ENCODE measurements around the gene TRIM5. TPM values are rescaled to one million over a fixed set of nuclear protein-coding genes. Genes with fewer than 3 reads are reported as not detected.
A peak's percentile ranks its signal among the peaks of the same experiment; 100 is the strongest.
"Not testable (repeated sequence)": the region's sequence is repeated elsewhere in the genome, so short reads cannot be mapped to it uniquely, and the experiment has no call there.

The TRIM5 gene
- total RNA-seq, 1 donor: 29.7 TPM

- H3K4me3 ChIP-seq (ENCODE audit: insufficient read depth, low read length): no peak overlapping the region
- TF ChIP-seq CTCF (IDR thresholded peaks at IDR 0.05; ENCODE audit: extremely low read depth, low read depth, low read length): no peak
Observed at GRCh38 chr11:5665746-5666401, 19.0 kb downstream of the TRIM5 start.

GRCh38 chr11:5665051-5665570, 19.8 kb downstream of the TRIM5 start:
- Histone ChIP-seq H3K4me1 (ENCODE audit: insufficient read depth, low read length) (peaks cover 4% of the 10 kb centered on the region), H3K27me3 (ENCODE audit: insufficient read depth, low read length) (no peaks in the 10 kb centered on the region), H2AFZ (ENCODE audit: low read length) (no peak overlapping the region), H3K36me3 (ENCODE audit: insufficient read depth, low read length) (peaks cover 57% of the 10 kb centered on the region), H3K4me2 (ENCODE audit: insufficient read depth, low read length) (no peak overlapping the region), H3K9me3 (ENCODE audit: low read depth, low read length) (no peaks in the 10 kb centered on the region), H3K79me2 (ENCODE audit: insufficient read depth, low read length) (no peaks in the 10 kb centered on the region), H3K4me3 (ENCODE audit: insufficient read depth, low read length) (no peak overlapping the region), H3K27ac (ENCODE audit: low read depth, low read length) (no peak overlapping the region), H4K20me1 (ENCODE audit: insufficient read depth, low read length) (no peaks in the 10 kb centered on the region)
- no peak for DNase-seq (ENCODE audit: insufficient read length, low spot score, missing footprints)
- no peak for TF ChIP-seq CTCF (IDR thresholded peaks at IDR 0.05; ENCODE audit: extremely low read depth, low read depth, low read length)

More at GRCh38 chr11:5665746-5666401, 19.0 kb downstream of the TRIM5 start:
- peaks cover 64% of the 10 kb centered on the region for H3K36me3 ChIP-seq (ENCODE audit: insufficient read depth, low read length)
- H3K9me3 ChIP-seq (ENCODE audit: low read depth, low read length): no peaks in the 10 kb centered on the region
- H3K4me2 ChIP-seq (ENCODE audit: insufficient read depth, low read length): no peak overlapping the region
- H2AFZ ChIP-seq (ENCODE audit: low read length): no peak overlapping the region
- DNase-seq (ENCODE audit: insufficient read length, low spot score, missing footprints): no peak
- peaks cover 7% of the 10 kb centered on the region for H3K4me1 ChIP-seq (ENCODE audit: insufficient read depth, low read length)
- peaks cover 5% of the 10 kb centered on the region for H3K79me2 ChIP-seq (ENCODE audit: insufficient read depth, low read length)
- H3K27me3 ChIP-seq (ENCODE audit: insufficient read depth, low read length): no peaks in the 10 kb centered on the region
- peak overlapping the region; percentile 28 for H3K27ac ChIP-seq (ENCODE audit: low read depth, low read length)
- H4K20me1 ChIP-seq (ENCODE audit: insufficient read depth, low read length): no peaks in the 10 kb centered on the region

- H3K4me2 ChIP-seq (ENCODE audit: insufficient read depth, low read length): no peak overlapping the region
- peaks cover 44% of the 10 kb centered on the region for H3K36me3 ChIP-seq (ENCODE audit: insufficient read depth, low read length)
- no peak overlapping the region for H3K27ac ChIP-seq (ENCODE audit: low read depth, low read length)
- H3K4me1 ChIP-seq (ENCODE audit: insufficient read depth, low read length): peaks cover 4% of the 10 kb centered on the region
- H2AFZ ChIP-seq (ENCODE audit: low read length): no peak overlapping the region
- no peak for TF ChIP-seq CTCF (IDR thresholded peaks at IDR 0.05; ENCODE audit: extremely low read depth, low read depth, low read length)
- DNase-seq (ENCODE audit: insufficient read length, low spot score, missing footprints): no peak
- H3K27me3 ChIP-seq (ENCODE audit: insufficient read depth, low read length): no peaks in the 10 kb centered on the region
- no peaks in the 10 kb centered on the region for H3K79me2 ChIP-seq (ENCODE audit: insufficient read depth, low read length)
- no peak overlapping the region for H3K4me3 ChIP-seq (ENCODE audit: insufficient read depth, low read length)
- no peaks in the 10 kb centered on the region for H4K20me1 ChIP-seq (ENCODE audit: insufficient read depth, low read length)
- no peaks in the 10 kb centered on the region for H3K9me3 ChIP-seq (ENCODE audit: low read depth, low read length)
Observed at GRCh38 chr11:5663511-5663910, 21.4 kb downstream of the TRIM5 start.

GRCh38 chr11:5658318-5658717, 26.6 kb downstream of the TRIM5 start:
- H3K4me1 ChIP-seq (ENCODE audit: insufficient read depth, low read length): no peaks in the 10 kb centered on the region
- no peak overlapping the region for H3K4me2 ChIP-seq (ENCODE audit: insufficient read depth, low read length)
- H2AFZ ChIP-seq (ENCODE audit: low read length): no peak overlapping the region
- H3K4me3 ChIP-seq (ENCODE audit: insufficient read depth, low read length): no peak overlapping the region
- no peaks in the 10 kb centered on the region for H3K79me2 ChIP-seq (ENCODE audit: insufficient read depth, low read length)
- DNase-seq (ENCODE audit: insufficient read length, low spot score, missing footprints): no peak
- TF ChIP-seq CTCF (IDR thresholded peaks at IDR 0.05; ENCODE audit: extremely low read depth, low read depth, low read length): no peak
- H3K27ac ChIP-seq (ENCODE audit: low read depth, low read length): no peak overlapping the region
- H3K36me3 ChIP-seq (ENCODE audit: insufficient read depth, low read length): peaks cover 6% of the 10 kb centered on the region
- H3K27me3 ChIP-seq (ENCODE audit: insufficient read depth, low read length): no peaks in the 10 kb centered on the region
- H3K9me3 ChIP-seq (ENCODE audit: low read depth, low read length): no peaks in the 10 kb centered on the region
- H4K20me1 ChIP-seq (ENCODE audit: insufficient read depth, low read length): no peaks in the 10 kb centered on the region

- not testable (repeated sequence) for H2AFZ ChIP-seq (ENCODE audit: low read length); H4K20me1 ChIP-seq (ENCODE audit: insufficient read depth, low read length); DNase-seq (ENCODE audit: insufficient read length, low spot score, missing footprints); H3K4me1 ChIP-seq (ENCODE audit: insufficient read depth, low read length); H3K79me2 ChIP-seq (ENCODE audit: insufficient read depth, low read length); H3K27ac ChIP-seq (ENCODE audit: low read depth, low read length); H3K9me3 ChIP-seq (ENCODE audit: low read depth, low read length); H3K4me2 ChIP-seq (ENCODE audit: insufficient read depth, low read length); H3K36me3 ChIP-seq (ENCODE audit: insufficient read depth, low read length); H3K27me3 ChIP-seq (ENCODE audit: insufficient read depth, low read length); H3K4me3 ChIP-seq (ENCODE audit: insufficient read depth, low read length)
Observed at GRCh38 chr11:5656956-5657355, 27.9 kb downstream of the TRIM5 start.

Measured in osteoblast (primary cell).